Suprapubic skin (tissue), 4 donors: Measurements from ENCODE around the gene KATNA1. TPM values are rescaled to one million over a fixed set of nuclear protein-coding genes. Genes with fewer than 3 reads are reported as not detected.

Experiments
- DNase-seq, 2 donors: peaks; one replicate each; pipeline ENCODE4 v3.0.0-alpha.2; 2019; ENCODE audit warnings: low spot score in 2 of 2
- H3K27ac ChIP-seq: fragments of 200-600 bp; sonication (generic); one replicate; pipeline ENCODE4 v1.5.1; 2019
- H3K27me3 ChIP-seq: fragments of 200-600 bp; sonication (generic); one replicate; pipeline ENCODE4 v1.5.1; 2019
- H3K36me3 ChIP-seq: fragments of 200-600 bp; sonication (generic); one replicate; pipeline ENCODE4 v1.5.1; 2019
- H3K4me1 ChIP-seq: fragments of 200-600 bp; sonication (generic); one replicate; pipeline ENCODE4 v1.5.1; 2019
- H3K4me3 ChIP-seq: fragments of 200-600 bp; sonication (generic); one replicate; pipeline ENCODE4 v1.5.1; 2019; ENCODE audit warnings: mild to moderate bottlenecking
- H3K9me3 ChIP-seq: fragments of 200-600 bp; sonication (generic); one replicate; pipeline ENCODE4 v1.5.1; 2019
- CTCF ChIP-seq, 2 donors: fragments of 200-600 bp in 1 of 2; fragments of 450-650 bp in 1 of 2; sonication (generic) in 1 of 2; IDR thresholded peaks; one replicate each; pipeline ENCODE4 v1.5.1; 2016 to 2019; ENCODE audit warnings: antibody characterized with exemption in 2 of 2, mild to moderate bottlenecking in 1 of 2, moderate library complexity in 1 of 2
- EP300 ChIP-seq: sonication (generic); formaldehyde crosslinking; IDR thresholded peaks from one replicate; pipeline ENCODE4 v1.6.1; 2017; ENCODE audit warnings: antibody characterized with exemption
- POLR2A ChIP-seq, 2 donors: fragments of 450-650 bp; IDR thresholded peaks; one replicate each; pipeline ENCODE4 v1.6.1; 2017; ENCODE audit warnings: antibody characterized with exemption in 2 of 2, mild to moderate bottlenecking in 2 of 2, moderate library complexity in 2 of 2
- POLR2AphosphoS5 ChIP-seq, 3 donors: sonication (generic); formaldehyde crosslinking; IDR thresholded peaks; one replicate each; pipeline ENCODE4 v1.6.1; 2017; ENCODE audit warnings: antibody characterized with exemption in 3 of 3
- whole genome bisulfite sequencing: methylation state at CpG from one replicate; pipeline ENCODE4 v1.1.5; 2018; 5-methylcytosine and 5-hydroxymethylcytosine counted together
- total RNA-seq, 4 donors: library from RNA; depleted of rRNA; stranded (reverse); fragments of >200 nt; gene quantifications; one replicate each; pipeline ENCODE4 v1.1.0, GENCODE V29; 2016

The KATNA1 gene
- total RNA-seq, 4 donors from 2014 or later: 11.7 to 34.4 (median 16.7) TPM

DNA sequence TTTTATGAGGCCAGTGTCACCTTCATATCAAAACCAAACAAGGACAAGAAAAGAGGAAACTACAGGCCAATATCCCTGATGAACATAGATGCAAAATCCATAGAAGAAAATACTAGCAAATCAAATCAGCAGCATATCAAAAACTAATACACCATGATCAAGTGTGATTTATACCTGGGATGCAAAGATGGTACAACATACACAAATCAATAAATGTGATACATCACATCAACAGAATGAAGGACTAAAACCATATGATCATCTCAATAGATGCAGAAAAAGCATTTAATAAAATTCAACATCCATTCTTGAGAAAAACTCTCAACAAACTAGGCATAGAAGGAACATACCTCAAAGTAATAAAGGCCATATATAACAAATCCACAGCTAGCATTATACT, 90.5 kb downstream of the KATNA1 start:
- Histone ChIP-seq H3K27ac (no peak overlapping the region), H3K9me3 (no peaks in the 10 kb centered on the region), H3K4me3 (no peak overlapping the region), H3K27me3 (peaks cover 3% of the 10 kb centered on the region), H3K4me1 (no peaks in the 10 kb centered on the region), H3K36me3 (no peaks in the 10 kb centered on the region)
- TF ChIP-seq EP300 (no peak), POLR2AphosphoS5 (IDR thresholded peaks at IDR 0.05) (no peak), POLR2A (IDR thresholded peaks at IDR 0.05) (no peak), CTCF (IDR thresholded peaks at IDR 0.05) (no peak)
- no peak for DNase-seq

- Histone ChIP-seq H3K4me1 (no peaks in the 10 kb centered on the region), H3K9me3 (no peaks in the 10 kb centered on the region), H3K36me3 (no peaks in the 10 kb centered on the region), H3K4me3 (no peak overlapping the region), H3K27ac (no peak overlapping the region), H3K27me3 (peaks cover 6% of the 10 kb centered on the region)
- no peak for TF ChIP-seq POLR2A (IDR thresholded peaks at IDR 0.05)
- TF ChIP-seq CTCF (IDR thresholded peaks at IDR 0.05): no peak
- TF ChIP-seq POLR2AphosphoS5 (IDR thresholded peaks at IDR 0.05): no peak
- TF ChIP-seq EP300: no peak
- no peak for DNase-seq
- 61% methylated on average over 5 of the region's 5 CpGs for WGBS
Measured at GRCh38 chr6:149551920-149552319, 96.6 kb downstream of the KATNA1 start.

DNA sequence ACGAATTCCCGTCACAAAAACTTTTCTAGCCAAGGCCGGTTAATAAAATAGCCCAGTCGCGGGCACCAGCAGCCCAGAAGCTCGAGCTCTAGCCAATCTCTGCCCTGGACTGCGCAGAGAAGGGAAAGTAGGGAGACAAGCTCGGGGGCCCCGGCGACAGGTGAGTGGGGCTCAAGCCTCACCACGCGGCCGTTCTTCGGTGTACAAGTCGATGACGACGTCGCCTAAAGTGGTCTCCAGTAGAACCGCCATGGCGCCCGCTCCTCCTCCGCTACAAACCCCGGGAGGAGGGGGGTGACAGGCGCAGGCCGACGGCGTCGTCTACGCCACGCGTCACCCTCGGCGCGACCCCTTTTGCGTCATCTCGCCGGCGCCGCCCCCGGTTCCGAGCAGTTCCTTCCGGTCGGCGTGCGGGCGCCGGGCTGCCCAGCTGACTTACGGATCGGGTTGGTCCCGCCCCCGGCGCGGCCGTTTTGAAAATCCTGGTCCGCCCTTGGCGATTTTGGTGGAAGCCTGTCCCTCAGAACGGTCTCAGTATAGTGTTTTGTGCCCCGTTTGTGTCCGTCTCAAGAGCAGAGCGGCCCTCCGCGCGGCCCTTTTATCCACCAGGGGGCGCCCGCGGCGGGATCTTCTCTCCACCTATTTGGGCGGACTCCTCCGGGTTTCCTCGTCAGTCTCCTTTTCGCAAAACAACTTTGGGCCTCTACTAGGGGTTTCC, 102.6 kb downstream of the KATNA1 start, which contains the start of gene PPIL4:
PPIL4 (minus strand) TSS at position 290 of the 718 bp plus-strand sequence; CDS start at position 252, 38 bp downstream.
- no peaks in the 10 kb centered on the region for H3K9me3 ChIP-seq
- peak within 1 kb of the TSS; percentile 76 for H3K4me3 ChIP-seq
- peak; percentile 97 to 98 for DNase-seq
- WGBS: 0% methylated on average over 33 of the region's 71 CpGs
- TF ChIP-seq POLR2A (IDR thresholded peaks at IDR 0.05) (peak; percentile 81 to 94), EP300 (no peak), CTCF (IDR thresholded peaks at IDR 0.05) (peak; percentile 51 to 83), POLR2AphosphoS5 (IDR thresholded peaks at IDR 0.05) (peak; percentile 82 to 96 (median 94))
- peaks cover under 1% of the 10 kb centered on the region for H3K36me3 ChIP-seq
- peak within 1 kb of the TSS; percentile 94 for H3K27ac ChIP-seq
- H3K4me1 ChIP-seq: peaks cover 21% of the 10 kb centered on the region
- peaks cover 3% of the 10 kb centered on the region for H3K27me3 ChIP-seq

DNA sequence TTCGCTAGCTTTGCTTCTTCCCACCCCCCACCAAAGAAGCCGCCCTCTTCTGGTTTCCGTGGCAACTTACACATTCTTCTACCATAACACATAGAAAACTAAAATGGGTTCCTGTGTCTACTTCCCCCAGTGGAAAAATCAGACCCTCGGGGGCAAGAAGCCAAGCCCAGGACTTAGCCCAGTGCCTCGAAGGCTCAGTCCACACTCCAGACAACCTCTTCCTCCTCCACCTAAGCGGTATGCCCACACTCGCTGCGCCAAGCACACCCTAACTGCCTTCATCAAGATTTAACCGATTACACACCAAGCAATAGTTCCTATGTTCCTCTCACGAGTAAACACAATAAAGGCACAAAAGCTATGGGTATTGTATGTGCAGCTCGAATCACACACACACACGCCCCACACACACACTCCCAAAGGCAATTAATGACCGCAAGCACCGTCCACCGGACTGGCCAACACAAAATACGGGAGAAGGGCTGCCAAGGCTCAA, 103.2 kb downstream of the KATNA1 start:
- H3K4me3 ChIP-seq: peak overlapping the region; percentile 76
- H3K9me3 ChIP-seq: no peaks in the 10 kb centered on the region
- TF ChIP-seq CTCF (IDR thresholded peaks at IDR 0.05) (no peak), POLR2AphosphoS5 (IDR thresholded peaks at IDR 0.05) (no peak), POLR2A (IDR thresholded peaks at IDR 0.05) (no peak), EP300 (no peak)
- H3K27me3 ChIP-seq: peaks cover 3% of the 10 kb centered on the region
- DNase-seq: peak in 1 of 2 donors; percentile 83
- peak overlapping the region; percentile 94 for H3K27ac ChIP-seq
- under 1% methylated on average over 16 of the region's 16 CpGs for WGBS
- peaks cover 21% of the 10 kb centered on the region for H3K4me1 ChIP-seq
- peaks cover 6% of the 10 kb centered on the region for H3K36me3 ChIP-seq

Other genes with a start within 250 kb of the KATNA1 start
- gene SUMO4, start 248.5 kb downstream of the KATNA1 start, total RNA-seq: 1 to 10 TPM; 1.0 to 6.0 (median 3.4) TPM
- 1 to 10 TPM in 1 of 4 donors, under 1 TPM in 3; 0.23 to 4.7 (median 0.46) TPM for gene ZC3H12D, start 163.7 kb downstream of the KATNA1 start, total RNA-seq
- gene PPIL4, start 102.7 kb downstream of the KATNA1 start, total RNA-seq: 10 to 100 TPM; 15.6 to 39.9 (median 19.0) TPM
- gene GINM1, start 82.3 kb downstream of the KATNA1 start, total RNA-seq: 10 to 100 TPM; 24.9 to 43.8 (median 34.4) TPM
- 10 to 100 TPM; 31.2 to 55.0 (median 44.4) TPM for gene LATS1, start 69.4 kb upstream of the KATNA1 start, total RNA-seq
- 10 to 100 TPM; 21.0 to 31.3 (median 22.3) TPM for gene NUP43, start 97.8 kb upstream of the KATNA1 start, total RNA-seq
- 10 to 100 TPM; 57.4 to 67.6 (median 66.6) TPM for gene PCMT1, start 101.0 kb upstream of the KATNA1 start, total RNA-seq
- 10 to 100 TPM; 43.6 to 77.2 (median 68.4) TPM for gene LRP11, start 215.6 kb upstream of the KATNA1 start, total RNA-seq
- 10 to 100 TPM; 14.4 to 46.8 (median 22.8) TPM for gene RAET1E, start 249.4 kb upstream of the KATNA1 start, total RNA-seq